ENCODE data around the gene UBE2K. TPM values are rescaled to one million over a fixed set of nuclear protein-coding genes. Genes with fewer than 3 reads are reported as not detected.
"Not testable (repeated sequence)": the region's sequence is repeated elsewhere in the genome, so short reads cannot be mapped to it uniquely, and the experiment has no call there.

Gene UBE2K
- total RNA-seq, 1 experiment from 2014 or later = 33.4 TPM

- no peak for DNase-seq (ENCODE audit: extremely low read depth, low read depth)
These were observed 22.1 kb downstream of the UBE2K start for GRCh38 chr4:39719804-39720580.

- not testable (repeated sequence) for DNase-seq (ENCODE audit: extremely low read depth, low read depth)
These were observed 23.3 kb downstream of the UBE2K start for GRCh38 chr4:39721273-39721672.

- no peak for DNase-seq (ENCODE audit: extremely low read depth, low read depth)
These were observed 23.9 kb downstream of the UBE2K start for GRCh38 chr4:39721788-39722187.

GRCh38 chr4:39729557-39729956, 31.6 kb downstream of the UBE2K start:
- DNase-seq (ENCODE audit: extremely low read depth, low read depth) = no peak

- DNase-seq (ENCODE audit: extremely low read depth, low read depth) = no peak
These were observed 32.1 kb downstream of the UBE2K start for GRCh38 chr4:39730072-39730471.

- DNase-seq (ENCODE audit: extremely low read depth, low read depth) = no peak
These were observed 34.0 kb downstream of the UBE2K start for GRCh38 chr4:39731908-39732307.

GRCh38 chr4:39732728-39733127, 34.8 kb downstream of the UBE2K start:
- no peak for DNase-seq (ENCODE audit: extremely low read depth, low read depth)

GRCh38 chr4:39739591-39739990, 41.7 kb downstream of the UBE2K start:
- DNase-seq (ENCODE audit: extremely low read depth, low read depth) = not testable (repeated sequence)

- no peak for DNase-seq (ENCODE audit: extremely low read depth, low read depth)
These were observed 43.5 kb downstream of the UBE2K start for GRCh38 chr4:39741401-39741800.

- no peak for DNase-seq (ENCODE audit: extremely low read depth, low read depth)
These were observed 48.0 kb downstream of the UBE2K start for GRCh38 chr4:39745920-39746319.

- DNase-seq (ENCODE audit: extremely low read depth, low read depth) = no peak
These were observed 52.3 kb downstream of the UBE2K start for GRCh38 chr4:39750216-39750615.

- no peak for DNase-seq (ENCODE audit: extremely low read depth, low read depth)
These were observed 56.4 kb downstream of the UBE2K start for GRCh38 chr4:39754309-39754708.

GRCh38 chr4:39756159-39756558, 58.2 kb downstream of the UBE2K start:
- no peak for DNase-seq (ENCODE audit: extremely low read depth, low read depth)

- no peak for DNase-seq (ENCODE audit: extremely low read depth, low read depth)
These were observed 60.2 kb downstream of the UBE2K start for GRCh38 chr4:39758176-39758575.

GRCh38 chr4:39759569-39759968, 61.6 kb downstream of the UBE2K start:
- no peak for DNase-seq (ENCODE audit: extremely low read depth, low read depth)

GRCh38 chr4:39761005-39761667, 63.2 kb downstream of the UBE2K start:
- no peak for DNase-seq (ENCODE audit: extremely low read depth, low read depth)

GRCh38 chr4:39763714-39764572, 66.0 kb downstream of the UBE2K start:
- DNase-seq (ENCODE audit: extremely low read depth, low read depth) = no peak

GRCh38 chr4:39770005-39770404, 72.1 kb downstream of the UBE2K start:
- no peak for DNase-seq (ENCODE audit: extremely low read depth, low read depth)

- no peak for DNase-seq (ENCODE audit: extremely low read depth, low read depth)
These were observed 72.5 kb downstream of the UBE2K start for GRCh38 chr4:39770471-39770870.

GRCh38 chr4:39770969-39771724, 73.2 kb downstream of the UBE2K start:
- DNase-seq (ENCODE audit: extremely low read depth, low read depth) = no peak

- DNase-seq (ENCODE audit: extremely low read depth, low read depth) = not testable (repeated sequence)
These were observed 84.1 kb downstream of the UBE2K start for GRCh38 chr4:39781988-39782387.
